ENCODE results near the gene CRACDL.

Gene CRACDL

GRCh38 chr2:98871506-98871905, 64.5 kb downstream of the CRACDL start:
- TF ChIP-seq CTCF (IDR thresholded peaks at IDR 0.05) = no peak
- no peak for DNase-seq (ENCODE audit: low spot score)
- H3K4me3 ChIP-seq = no peak overlapping the region
- no peak overlapping the region for H3K27ac ChIP-seq

GRCh38 chr2:98870516-98871158, 65.4 kb downstream of the CRACDL start:
- DNase-seq (ENCODE audit: low spot score) = no peak
- TF ChIP-seq CTCF (IDR thresholded peaks at IDR 0.05) = no peak
- Histone ChIP-seq H3K4me3 (no peak overlapping the region), H3K27ac (no peak overlapping the region)

GRCh38 chr2:98869870-98870269, 66.2 kb downstream of the CRACDL start:
- TF ChIP-seq CTCF (IDR thresholded peaks at IDR 0.05) = no peak
- no peak for DNase-seq (ENCODE audit: low spot score)

GRCh38 chr2:98869272-98869641, 66.8 kb downstream of the CRACDL start:
- no peak overlapping the region for H3K27ac ChIP-seq
- no peak for TF ChIP-seq CTCF (IDR thresholded peaks at IDR 0.05)
- DNase-seq (ENCODE audit: low spot score) = no peak

More at GRCh38 chr2:98869870-98870269, 66.2 kb downstream of the CRACDL start:
- no peak overlapping the region for H3K27ac ChIP-seq
- H3K4me3 ChIP-seq = no peak overlapping the region

GRCh38 chr2:98868548-98869271, 67.3 kb downstream of the CRACDL start:
- no peak for TF ChIP-seq CTCF (IDR thresholded peaks at IDR 0.05)
- H3K4me3 ChIP-seq = no peak overlapping the region
- no peak for DNase-seq (ENCODE audit: low spot score)
- no peak overlapping the region for H3K27ac ChIP-seq

More at GRCh38 chr2:98869272-98869641, 66.8 kb downstream of the CRACDL start:
- H3K4me3 ChIP-seq = no peak overlapping the region

- Histone ChIP-seq H3K27ac (no peak overlapping the region), H3K4me3 (no peak overlapping the region)
- DNase-seq (ENCODE audit: low spot score) = no peak
- no peak for TF ChIP-seq CTCF (IDR thresholded peaks at IDR 0.05)
These were observed 68.3 kb downstream of the CRACDL start for GRCh38 chr2:98867539-98868309.

All from coronary artery (tissue), 2 donors.